ENCODE results near the gene TMEM156. TPM values are rescaled to one million over a fixed set of nuclear protein-coding genes. Genes with fewer than 3 reads are reported as not detected.
A peak's percentile ranks its signal among the peaks of the same experiment; 100 is the strongest.

TMEM156 gene
- total and polyA plus RNA-seq, 2 of the 4 experiments (the other 2 are of a cell fraction) = 0.53 to 0.54 TPM

DNA sequence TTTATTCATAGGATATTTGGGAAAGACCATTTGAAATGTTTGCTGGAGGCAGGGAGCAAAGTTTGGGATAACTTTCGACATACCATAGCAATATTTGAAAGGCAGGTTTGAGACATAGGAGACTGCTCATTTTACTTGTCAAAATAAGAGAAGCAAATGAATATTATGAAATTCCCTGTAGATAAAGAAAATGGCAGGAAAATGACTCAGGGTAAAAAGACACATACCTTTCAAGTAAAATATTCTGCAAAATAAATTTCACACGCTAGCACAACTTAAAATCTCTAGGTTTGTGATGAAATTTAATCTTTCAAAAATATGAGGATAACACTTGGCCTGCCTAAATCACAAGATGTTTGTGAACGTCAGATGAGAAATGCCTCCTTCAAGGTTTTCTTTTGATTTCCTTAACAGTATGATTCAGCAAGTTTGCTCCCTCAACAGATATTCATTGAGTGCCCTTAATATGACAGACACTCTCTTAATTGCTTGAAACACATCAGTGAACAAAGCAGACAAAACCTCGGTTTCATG is 6.6 kb downstream of the TMEM156 start:
- CTCF ChIA-PET = no interaction called here
- Histone ChIP-seq H3K4me1 (ENCODE audit: control insufficient read depth, insufficient read depth, low read length) (peaks cover 9% of the 10 kb centered on the region), H3K4me3 (ENCODE audit: insufficient read depth, low read depth, low read length) (no peak overlapping the region), H3K27ac (ENCODE audit: insufficient read depth, low read length) (peak overlapping the region; percentile 91; the same call in 1 of the 2 replicates), H3K56ac (ENCODE audit: extremely low read depth, insufficient read depth, low read length) (peak overlapping the region; percentile 55; the same call in 1 of the 2 replicates), H4K20me1 (ENCODE audit: insufficient read depth, low read length) (no peaks in the 10 kb centered on the region), H2AK9ac (replicated peaks; ENCODE audit: low read depth, low read length, poor library complexity) (no peak overlapping the region), H2BK15ac (ENCODE audit: low read depth, low read length) (no peak overlapping the region; the same call in 1 of the 3 replicates), H3K18ac (ENCODE audit: low read depth, low read length) (peak overlapping the region; percentile 90; the same call in 1 of the 2 replicates), H3K4me2 (ENCODE audit: low read depth, low read length) (peak overlapping the region; percentile 72; the same call in 1 of the 2 replicates), H3K79me1 (ENCODE audit: low read depth in 1 of 2, low read length in 2 of 2) (peaks cover 0 to 4% of the 10 kb centered on the region in 2 experiments; a peak in 1 of 4 replicates), H3K9me3 (ENCODE audit: control insufficient read depth, insufficient read depth, low read length) (no peaks in the 10 kb centered on the region), H4K8ac (ENCODE audit: low read depth in 2 of 2, low read length in 2 of 2) (peak overlapping the region; percentile 1 to 58; a peak in 2 of 4 replicates), H2BK20ac (ENCODE audit: low read depth, low read length) (peak overlapping the region; percentile 73), H3K4ac (ENCODE audit: low read depth, low read length) (peak overlapping the region; percentile 58; the same call in 1 of the 2 replicates), H3K27me3 (ENCODE audit: control insufficient read depth, insufficient read depth, low read length) (no peaks in the 10 kb centered on the region), H2BK120ac (ENCODE audit: low read depth, low read length) (peak overlapping the region; percentile 71), H3K14ac (replicated peaks; ENCODE audit: low read depth, low read length) (peak overlapping the region; percentile 45; the same call in 1 of the 2 replicates), H3K36me3 (ENCODE audit: control insufficient read depth, insufficient read depth, low read length) (no peaks in the 10 kb centered on the region), H3K9ac (ENCODE audit: low read depth, low read length) (no peak overlapping the region), H3K23ac (ENCODE audit: low read depth, low read length) (0 out of 2 replicates have a peak overlapping the region, but pooled peaks have one; percentile 42), H2BK5ac (ENCODE audit: low read depth, low read length, poor library complexity, severe bottlenecking) (peak overlapping the region; percentile 95), H3K9me1 (ENCODE audit: insufficient read depth, low read length) (no peaks in the 10 kb centered on the region; the same call in 1 of the 2 replicates), H2AFZ (replicated peaks; ENCODE audit: low read length, poor library complexity) (no peak overlapping the region), H4K91ac (ENCODE audit: insufficient read depth, low read depth, low read length) (peak overlapping the region; percentile 27; the same call in 1 of the 2 replicates), H2AK5ac (ENCODE audit: low read depth, low read length) (no peak overlapping the region), H4K5ac (ENCODE audit: low read depth, low read length) (peak overlapping the region; percentile 95; the same call in 1 of the 2 replicates)
- no CpG with 5 or more reads among the region's 4 CpGs for whole genome bisulfite sequencing, 2 experiments (ENCODE audit: extremely low coverage in 2 of 2, insufficient read length in 1 of 2)
- intact Hi-C loops (cut with micrococcal nuclease) (no loop called here), dilution Hi-C loops (cut with HindIII; ENCODE audit: low sequenced_read_pairs, unreplicated experiment) (no loop called here), in situ Hi-C loops (cut with MboI; ENCODE audit: low sequenced_read_pairs) (no loop called here)
- POLR2A ChIA-PET (ENCODE audit: unreplicated experiment) = no interaction called here
- peak; percentile 59 for ATAC-seq (ENCODE audit: low read depth)
- BruUV-seq (replicated peaks) = no TSS peak
- DNase-seq = peak; percentile 63
- no peak for TF ChIP-seq RCOR1 (IDR thresholded peaks at IDR 0.05; ENCODE audit: insufficient replicate concordance, low read length)
- TF ChIP-seq, protein P1, sequence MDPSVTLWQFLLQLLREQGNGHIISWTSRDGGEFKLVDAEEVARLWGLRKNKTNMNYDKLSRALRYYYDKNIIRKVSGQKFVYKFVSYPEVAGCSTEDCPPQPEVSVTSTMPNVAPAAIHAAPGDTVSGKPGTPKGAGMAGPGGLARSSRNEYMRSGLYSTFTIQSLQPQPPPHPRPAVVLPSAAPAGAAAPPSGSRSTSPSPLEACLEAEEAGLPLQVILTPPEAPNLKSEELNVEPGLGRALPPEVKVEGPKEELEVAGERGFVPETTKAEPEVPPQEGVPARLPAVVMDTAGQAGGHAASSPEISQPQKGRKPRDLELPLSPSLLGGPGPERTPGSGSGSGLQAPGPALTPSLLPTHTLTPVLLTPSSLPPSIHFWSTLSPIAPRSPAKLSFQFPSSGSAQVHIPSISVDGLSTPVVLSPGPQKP (IDR thresholded peaks at IDR 0.05; ENCODE audit: borderline replicate concordance, low read depth, low read length) = no peak
- TF ChIP-seq CEBPB (IDR thresholded peaks at IDR 0.05; ENCODE audit: low read depth, low read length) = peak; percentile 73
- peak; percentile 72 for TF ChIP-seq NFE2L2 (IDR thresholded peaks at IDR 0.05; ENCODE audit: low read depth, low read length)
- TF ChIP-seq FOS (IDR thresholded peaks at IDR 0.05; ENCODE audit: low read depth, low read length) = no peak
- peak; percentile 38; the same call in 1 of the 2 replicates for TF ChIP-seq MAFK (IDR thresholded peaks at IDR 0.05; ENCODE audit: low read depth, low read length)
- TF ChIP-seq SMC3 (IDR thresholded peaks at IDR 0.05; ENCODE audit: low read depth, low read length) = no peak
- TF ChIP-seq MXI1 (IDR thresholded peaks at IDR 0.05; ENCODE audit: borderline replicate concordance, low read depth, low read length) = no peak
- TF ChIP-seq CHD1 (IDR thresholded peaks at IDR 0.05; ENCODE audit: low read depth, low read length) = no peak
- TF ChIP-seq MAZ (IDR thresholded peaks at IDR 0.05; ENCODE audit: borderline replicate concordance, low read depth, low read length) = no peak

All from IMR-90 (cell line).